Measurements from ENCODE around the gene CDKL1.

DNA sequence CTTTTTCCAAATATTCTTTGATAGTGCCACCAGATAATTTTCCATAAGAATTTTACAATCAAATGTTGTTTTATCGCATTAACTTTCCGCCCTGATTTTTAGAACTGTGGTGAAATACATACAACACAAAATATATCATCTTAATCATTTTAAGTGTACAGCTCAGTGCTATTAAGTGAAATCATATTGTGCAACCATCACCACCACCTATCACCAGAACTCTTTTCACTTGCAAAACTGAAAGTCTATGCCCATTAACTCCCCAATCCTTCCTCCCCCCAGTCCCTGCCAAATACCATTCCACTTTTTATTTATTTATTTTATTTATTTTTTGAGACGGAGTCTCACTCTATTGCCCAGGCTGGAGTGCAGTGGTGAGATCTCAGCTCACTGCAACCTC, 36.6 kb downstream of the CDKL1 start:
- TF ChIP-seq, protein P1, sequence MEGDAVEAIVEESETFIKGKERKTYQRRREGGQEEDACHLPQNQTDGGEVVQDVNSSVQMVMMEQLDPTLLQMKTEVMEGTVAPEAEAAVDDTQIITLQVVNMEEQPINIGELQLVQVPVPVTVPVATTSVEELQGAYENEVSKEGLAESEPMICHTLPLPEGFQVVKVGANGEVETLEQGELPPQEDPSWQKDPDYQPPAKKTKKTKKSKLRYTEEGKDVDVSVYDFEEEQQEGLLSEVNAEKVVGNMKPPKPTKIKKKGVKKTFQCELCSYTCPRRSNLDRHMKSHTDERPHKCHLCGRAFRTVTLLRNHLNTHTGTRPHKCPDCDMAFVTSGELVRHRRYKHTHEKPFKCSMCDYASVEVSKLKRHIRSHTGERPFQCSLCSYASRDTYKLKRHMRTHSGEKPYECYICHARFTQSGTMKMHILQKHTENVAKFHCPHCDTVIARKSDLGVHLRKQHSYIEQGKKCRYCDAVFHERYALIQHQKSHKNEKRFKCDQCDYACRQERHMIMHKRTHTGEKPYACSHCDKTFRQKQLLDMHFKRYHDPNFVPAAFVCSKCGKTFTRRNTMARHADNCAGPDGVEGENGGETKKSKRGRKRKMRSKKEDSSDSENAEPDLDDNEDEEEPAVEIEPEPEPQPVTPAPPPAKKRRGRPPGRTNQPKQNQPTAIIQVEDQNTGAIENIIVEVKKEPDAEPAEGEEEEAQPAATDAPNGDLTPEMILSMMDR (IDR thresholded peaks at IDR 0.05; ENCODE audit: low read depth, low read length, poor library complexity, severe bottlenecking), result no peak
- TF ChIP-seq EZH2phosphoT487 (IDR thresholded peaks at IDR 0.05; ENCODE audit: borderline replicate concordance, low read length), result no peak
